Lung (tissue), 12 donors: ENCODE data around the gene DMWD. TPM values are rescaled to one million over a fixed set of nuclear protein-coding genes. Genes with fewer than 3 reads are reported as not detected.
A peak's percentile ranks its signal among the peaks of the same experiment; 100 is the strongest.

Source experiments
- ATAC-seq: fragments of 200-7000 bp; cut with Tn5 transposase; one replicate; pipeline ENCODE4 v1.9.1; 2020; ENCODE audit warnings: moderate number of reproducible peaks; ENCODE audit not compliant: insufficient read depth, low FRiP score
- DNase-seq, 3 donors: peaks; one replicate each; pipeline ENCODE4 v3.0.0-alpha.2; 2013 to 2017
- H3K27ac ChIP-seq, 2 donors: one replicate each; pipeline ENCODE4 v1.5.1; 2013; ENCODE audit warnings: mild to moderate bottlenecking in 2 of 2, moderate library complexity in 2 of 2, control low read depth in 1 of 2, inconsistent platforms in 1 of 2, low read depth in 1 of 2, low read length in 1 of 2
- H3K27me3 ChIP-seq, 3 donors: one replicate each; pipeline ENCODE4 v1.5.1; 2013; ENCODE audit warnings: low read length in 2 of 3; ENCODE audit not compliant: control insufficient read depth in 3 of 3, insufficient read depth in 3 of 3
- H3K36me3 ChIP-seq, 4 donors: one replicate each; pipeline ENCODE4 v1.5.1; 2013; ENCODE audit warnings: low read length in 4 of 4, mild to moderate bottlenecking in 1 of 4, moderate library complexity in 1 of 4; ENCODE audit not compliant: control insufficient read depth in 4 of 4, insufficient read depth in 4 of 4
- H3K4me1 ChIP-seq, 5 donors: one replicate each; pipeline ENCODE4 v1.5.1; 2013; ENCODE audit warnings: low read length in 5 of 5, mild to moderate bottlenecking in 2 of 5, moderate library complexity in 1 of 5; ENCODE audit not compliant: control insufficient read depth in 5 of 5, insufficient read depth in 5 of 5
- H3K4me3 ChIP-seq: one replicate; pipeline ENCODE4 v1.5.1; 2013; ENCODE audit warnings: mild to moderate bottlenecking, control low read depth, moderate library complexity
- H3K9ac ChIP-seq, 2 donors: one replicate each; pipeline ENCODE4 v1.5.1; 2013; ENCODE audit warnings: low read length in 2 of 2, control low read depth in 1 of 2; ENCODE audit not compliant: insufficient read depth in 1 of 2
- H3K9me3 ChIP-seq, 4 donors: one replicate each; pipeline ENCODE4 v1.5.1; 2013; ENCODE audit warnings: low read length in 3 of 4, mild to moderate bottlenecking in 1 of 4, moderate library complexity in 1 of 4; ENCODE audit not compliant: control insufficient read depth in 4 of 4, insufficient read depth in 3 of 4
- CTCF ChIP-seq: IDR thresholded peaks from 2 replicates; pipeline ENCODE4 v1.5.1; 2012; ENCODE audit warnings: mild to moderate bottlenecking; ENCODE audit errors: control extremely low read depth, extremely low read depth
- WGBS, 2 donors: extraction: QIAGEN DNeasy Blood & Tissue Kit; methylation state at CpG; one replicate each; pipeline ENCODE4 v1.1.7; 2013; 5-methylcytosine and 5-hydroxymethylcytosine counted together
- polyA plus RNA-seq, 2 donors: library from polyadenylated mRNA; stranded (reverse); fragments of 200-250 nt; gene quantifications; one replicate each; pipeline ENCODE4 v1.2.1, GENCODE V29; 2013
- total RNA-seq, 2 donors: library from RNA; depleted of rRNA in 1 of 2; stranded (reverse); fragments of >200 nt in 1 of 2; gene quantifications; one replicate each; pipeline ENCODE4 v1.2.1, GENCODE V29; 2014 to 2021
- donor health status: control.
- donor health status: control.
- donor health status: Bipolar disorder and iron deficiency.
- donor health status: healthy.
- donor health status: DM: yes; HTN: yes; CAD: no.

Gene DMWD
- total and polyA plus RNA-seq, 4 donors: 21.2 to 58.2 (median 26.9) TPM

- peak; percentile 60 for TF ChIP-seq CTCF
- ATAC-seq (peak; percentile 82), DNase-seq (peak; percentile 69 to 72 (median 70))
- H3K4me3 ChIP-seq: no peak overlapping the region
- no peaks in the 10 kb centered on the region for H3K9me3 ChIP-seq
- no peaks in the 10 kb centered on the region for H3K36me3 ChIP-seq
- no peaks in the 10 kb centered on the region for H3K4me1 ChIP-seq
- H3K27ac ChIP-seq: no peak overlapping the region
- no peak overlapping the region for H3K9ac ChIP-seq
- WGBS, 2 donors: 7 to 10% methylated on average over 10 of the region's 10 CpGs
- H3K27me3 ChIP-seq: no peaks in the 10 kb centered on the region
Observed at GRCh38 chr19:45798995-45799517, 6.4 kb upstream of the DMWD start.

DNA sequence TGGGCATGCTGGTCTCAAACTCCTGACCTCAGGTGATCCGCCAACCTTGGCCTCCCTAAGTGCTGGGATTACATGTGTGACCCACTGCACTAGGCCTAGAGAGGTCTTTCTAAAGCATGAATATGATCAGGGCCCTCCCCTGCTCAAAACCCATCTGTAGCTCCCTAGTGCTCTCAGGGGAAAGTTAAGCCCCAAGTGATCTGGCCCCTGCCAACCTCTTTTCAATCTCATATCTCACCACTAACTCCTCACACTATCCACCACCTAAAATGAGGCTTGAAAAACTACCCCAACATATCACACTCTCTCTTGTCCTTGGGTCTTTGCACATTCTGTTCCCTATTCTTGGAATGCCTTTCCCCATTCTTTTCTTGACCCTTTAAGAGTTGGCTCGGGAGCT, 2.0 kb upstream of the DMWD start:
- Histone ChIP-seq H3K4me3 (no peak overlapping the region), H3K9me3 (no peaks in the 10 kb centered on the region), H3K27me3 (no peaks in the 10 kb centered on the region), H3K36me3 (peaks cover 0 to 4% (median 0%) of the 10 kb centered on the region in 4 donors), H3K4me1 (peaks cover 0 to 16% (median 7%) of the 10 kb centered on the region in 5 donors), H3K9ac (no peak overlapping the region), H3K27ac (no peak overlapping the region)
- no peak for TF ChIP-seq CTCF
- 79 to 88% methylated on average over 2 of the region's 2 CpGs for WGBS, 2 donors
- ATAC-seq (no peak), DNase-seq (no peak)

DNA sequence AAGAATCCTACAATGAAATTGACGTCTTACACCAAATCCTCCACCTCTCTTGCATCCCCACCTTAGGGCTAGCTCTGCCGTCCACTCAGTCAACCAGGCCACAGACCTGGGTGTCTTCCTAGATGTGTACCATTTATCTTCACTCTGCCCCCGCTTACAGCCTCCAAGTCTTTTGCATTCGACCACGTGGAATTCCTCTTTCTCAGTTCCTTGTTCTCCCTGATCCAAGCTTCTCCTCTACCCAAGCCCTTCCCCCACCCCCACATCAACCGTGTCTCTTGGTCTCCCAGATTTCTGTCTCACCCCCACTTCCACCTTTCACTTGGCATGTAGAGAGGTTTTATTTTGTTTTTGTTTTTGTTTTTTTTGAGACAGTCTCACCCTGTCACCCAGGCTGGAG, 1.2 kb upstream of the DMWD start:
- WGBS, 2 donors: 37 to 49% methylated on average over 6 of the region's 6 CpGs
- Histone ChIP-seq H3K9ac (no peak overlapping the region), H3K4me1 (peaks cover 0 to 16% (median 7%) of the 10 kb centered on the region in 5 donors), H3K4me3 (no peak overlapping the region), H3K36me3 (peaks cover 0 to 8% (median 2%) of the 10 kb centered on the region in 4 donors), H3K27me3 (no peaks in the 10 kb centered on the region), H3K27ac (no peak overlapping the region), H3K9me3 (no peaks in the 10 kb centered on the region)
- ATAC-seq: no peak
- DNase-seq: no peak
- no peak for TF ChIP-seq CTCF

DNA sequence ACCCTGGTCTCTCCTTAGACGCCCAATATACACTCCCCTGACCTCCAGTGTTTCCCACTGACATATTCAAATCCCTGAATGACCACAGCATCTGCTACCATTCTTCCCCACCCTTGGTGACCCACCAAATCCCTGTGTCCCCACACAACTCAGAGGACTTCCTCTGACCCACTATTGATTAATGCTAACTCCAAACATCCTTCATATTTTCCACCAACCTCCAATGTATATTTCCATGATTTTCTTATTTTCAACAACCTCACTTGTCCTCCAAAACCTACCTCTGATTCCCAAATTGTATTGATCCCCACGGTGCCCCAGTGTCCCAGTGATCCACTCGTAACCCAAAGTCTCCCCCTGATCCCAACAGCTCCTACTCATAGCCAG, 526 bp upstream of the DMWD start:
- ATAC-seq (no peak), DNase-seq (no peak)
- Histone ChIP-seq H3K4me3 (no peak overlapping the region), H3K27ac (peak overlapping the region in 1 of 2 donors; percentile 42), H3K27me3 (no peaks in the 10 kb centered on the region), H3K36me3 (peaks cover 0 to 13% (median 4%) of the 10 kb centered on the region in 4 donors), H3K9ac (peak overlapping the region; percentile 41 to 82), H3K4me1 (peaks cover 0 to 16% (median 7%) of the 10 kb centered on the region in 5 donors), H3K9me3 (no peaks in the 10 kb centered on the region)
- 42 to 52% methylated on average over 3 of the region's 3 CpGs for WGBS, 2 donors
- TF ChIP-seq CTCF: no peak
